Measurements from ENCODE around the gene MYBPHL.

MYBPHL gene

GRCh38 chr1:109250454-109251276 lies 56.1 kb downstream of the MYBPHL start:
- no peak for DNase-seq

DNA sequence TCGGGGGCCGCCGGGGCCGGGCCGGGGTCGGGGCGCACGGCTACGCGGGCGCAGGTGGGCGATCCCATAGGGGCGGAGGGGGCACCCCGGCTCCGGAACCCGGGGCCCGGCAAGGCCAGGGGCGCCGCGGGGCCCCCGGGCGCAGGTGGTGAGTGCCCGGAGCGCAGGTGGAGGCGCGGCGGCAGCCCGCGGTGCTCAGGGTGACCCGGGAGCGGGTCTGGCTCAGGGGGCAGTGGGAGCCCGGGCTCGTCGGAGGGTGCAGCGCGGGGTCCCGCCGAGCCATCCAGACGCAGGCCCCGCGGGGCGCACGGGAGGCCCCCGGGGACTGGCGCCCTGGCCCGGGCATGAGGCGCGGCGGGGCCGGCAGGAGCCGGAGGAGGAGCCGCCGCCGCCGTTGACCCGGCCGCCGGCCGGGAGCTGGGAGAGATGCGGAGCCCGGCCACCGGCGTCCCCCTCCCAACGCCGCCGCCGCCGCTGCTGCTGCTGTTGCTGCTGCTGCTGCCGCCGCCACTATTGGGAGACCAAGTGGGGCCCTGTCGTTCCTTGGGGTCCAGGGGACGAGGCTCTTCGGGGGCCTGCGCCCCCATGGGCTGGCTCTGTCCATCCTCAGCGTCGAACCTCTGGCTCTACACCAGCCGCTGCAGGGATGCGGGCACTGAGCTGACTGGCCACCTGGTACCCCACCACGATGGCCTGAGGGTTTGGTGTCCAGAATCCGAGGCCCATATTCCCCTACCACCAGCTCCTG lies 57.0 kb downstream of the MYBPHL start:
- DNase-seq, result no peak

GRCh38 chr1:109248797-109249629 lies 57.8 kb downstream of the MYBPHL start, which contains the start of gene CELSR2:
Gene CELSR2, plus strand, starts transcription at chr1:109249539. Its CDS starts 541 bp downstream, at chr1:109250080.
- peak; percentile 57 to 70 for DNase-seq

DNA sequence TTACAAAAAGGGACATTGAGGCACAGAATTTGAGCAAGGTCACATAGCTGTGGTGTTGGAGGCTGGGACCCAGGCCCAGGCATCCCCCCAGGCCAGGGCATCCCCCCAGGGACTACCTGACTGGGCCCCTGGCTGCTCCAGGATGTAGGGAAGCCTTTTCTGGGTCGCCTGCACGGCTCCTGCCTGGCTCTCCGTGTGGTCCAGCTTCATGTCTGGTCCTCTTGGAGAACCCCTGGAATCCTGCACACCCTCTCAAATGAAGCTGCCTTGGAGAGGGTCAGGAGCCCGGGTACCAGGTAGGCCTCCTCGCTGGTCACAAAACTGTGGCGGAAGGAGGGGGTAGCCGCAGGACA lies 58.4 kb downstream of the MYBPHL start:
- no peak for DNase-seq

DNA sequence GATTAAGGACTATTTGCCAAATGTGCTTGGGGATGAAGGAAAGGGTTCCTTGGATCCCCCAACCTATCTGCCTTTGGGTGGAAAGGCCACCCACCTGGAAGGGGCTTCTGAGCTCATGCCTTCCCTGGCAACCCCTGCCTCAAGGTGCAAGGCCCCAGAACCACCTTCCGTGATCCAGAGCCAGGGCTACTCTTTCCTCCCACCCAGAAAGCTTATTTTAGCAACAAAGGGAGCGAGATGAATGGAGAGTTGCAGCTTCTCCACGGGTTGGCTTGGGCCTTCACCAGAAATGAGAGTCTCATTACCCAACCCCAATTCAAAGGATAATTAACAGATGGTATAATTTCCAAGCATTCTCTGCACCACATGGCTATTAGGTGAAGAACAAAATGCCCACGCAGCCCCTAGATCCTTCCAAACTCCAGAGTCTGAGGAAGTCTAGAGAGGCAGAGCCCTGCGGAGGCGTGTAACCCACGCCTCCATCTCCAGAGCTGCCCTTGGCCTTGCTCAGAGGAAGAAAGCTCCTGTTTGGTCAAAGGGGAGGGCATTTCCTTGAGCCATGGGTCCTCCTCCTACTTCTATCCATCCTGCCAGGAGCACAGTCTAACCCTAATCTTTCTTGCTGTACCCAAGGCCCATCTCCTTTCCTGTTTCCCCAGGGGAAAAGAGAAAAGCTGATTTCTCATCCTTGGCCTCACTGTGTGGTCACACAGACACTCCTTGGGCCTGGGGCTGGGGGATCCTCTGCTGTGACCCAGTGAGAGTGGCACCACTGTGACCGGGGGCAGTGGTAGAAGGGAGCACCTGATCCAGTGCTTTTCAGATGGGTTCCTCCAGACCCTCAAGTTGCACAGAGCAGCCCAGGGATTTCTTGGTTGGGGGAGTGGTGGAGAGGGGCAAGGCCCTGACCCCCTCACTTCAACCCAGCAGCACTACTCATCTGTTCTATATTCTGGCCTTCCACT lies 59.1 kb downstream of the MYBPHL start:
- no peak for DNase-seq

- no peak for DNase-seq
These were observed 60.7 kb downstream of the MYBPHL start for GRCh38 chr1:109246141-109246551.

GRCh38 chr1:109243860-109244552 lies 62.8 kb downstream of the MYBPHL start:
- no peak for DNase-seq

- no peak for DNase-seq
These were observed 63.6 kb downstream of the MYBPHL start for GRCh38 chr1:109243221-109243620.

DNA sequence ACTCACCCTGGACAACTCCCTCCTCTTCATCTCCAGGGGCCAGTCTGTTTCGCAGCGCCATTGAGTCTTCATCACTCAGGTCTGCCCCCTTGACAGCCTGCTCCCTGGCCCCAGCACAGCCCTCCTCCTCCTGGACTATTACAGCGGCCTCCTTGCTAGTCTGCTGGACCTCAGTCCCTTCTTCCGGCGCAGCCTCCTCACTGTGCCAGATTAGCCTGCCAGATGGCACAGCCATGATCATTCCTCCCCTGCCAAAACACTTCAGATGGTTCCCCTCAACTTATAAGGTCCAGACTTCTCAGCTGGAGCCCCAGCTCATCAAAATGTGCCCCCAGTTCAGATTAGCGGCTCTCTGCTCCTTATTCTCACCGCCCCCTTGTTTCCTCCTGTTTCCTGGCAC lies 64.4 kb downstream of the MYBPHL start:
- DNase-seq, result no peak
